ENCODE results near the gene CACNB1. TPM values are rescaled to one million over a fixed set of nuclear protein-coding genes. Genes with fewer than 3 reads are reported as not detected.
"Not testable (repeated sequence)": the region's sequence is repeated elsewhere in the genome, so short reads cannot be mapped to it uniquely, and the experiment has no call there.

Gene CACNB1
- total RNA-seq, 1 experiment from 2014 or later = 20.0 TPM

DNA sequence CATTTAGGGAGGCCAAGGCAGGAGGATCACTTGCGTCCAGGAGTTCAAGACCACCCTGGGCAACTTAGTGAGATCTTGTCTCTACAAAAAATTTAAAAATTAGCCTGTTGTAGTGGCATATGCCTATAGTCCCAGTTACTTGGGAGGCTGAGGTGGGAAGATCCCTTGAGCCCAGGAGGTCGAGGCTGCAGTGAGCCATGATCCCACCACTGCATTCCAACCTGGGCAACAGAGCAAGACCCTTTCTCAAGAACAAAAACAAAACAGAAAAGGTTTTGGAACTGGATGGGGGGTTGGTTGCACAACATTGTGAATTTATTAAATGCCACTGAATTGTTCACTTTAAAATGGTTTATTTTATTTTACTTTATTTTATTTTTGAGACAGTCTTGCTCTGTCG, 67.3 kb downstream of the CACNB1 start:
- DNase-seq = no peak
- Histone ChIP-seq H3K79me1 (ENCODE audit: insufficient read depth, low read depth, low read length, poor library complexity, severe bottlenecking) (no peaks in the 10 kb centered on the region), H4K5ac (ENCODE audit: insufficient read length, low read depth, low read length) (no peak overlapping the region), H3K4me1 (ENCODE audit: insufficient read depth, low read length) (no peaks in the 10 kb centered on the region; the same call in 1 of the 2 replicates), H4K91ac (ENCODE audit: insufficient read length, low read depth, low read length) (no peak overlapping the region), H3K27me3 (ENCODE audit: insufficient read depth, low read length) (no peaks in the 10 kb centered on the region), H4K8ac (replicated peaks; ENCODE audit: insufficient read length, low read depth, low read length) (no peak overlapping the region), H3K14ac (ENCODE audit: insufficient read depth, low read length) (no peak overlapping the region), H2AFZ (ENCODE audit: low read length) (no peak overlapping the region), H3K79me2 (ENCODE audit: insufficient read depth, low read length) (no peaks in the 10 kb centered on the region), H3K9ac (ENCODE audit: extremely low read depth, insufficient read length, low read length) (no peak overlapping the region), H2BK15ac (ENCODE audit: low read depth, low read length) (no peak overlapping the region), H3K27ac (ENCODE audit: insufficient read length, low read depth, low read length) (no peak overlapping the region), H3K4me2 (ENCODE audit: insufficient read depth, insufficient read length, low read length) (no peak overlapping the region), H3K23me2 (ENCODE audit: insufficient read length, low read depth, low read length, poor library complexity, severe bottlenecking) (no peaks in the 10 kb centered on the region), H3T11ph (ENCODE audit: low read length) (no peak overlapping the region), H3K4ac (ENCODE audit: low read depth, low read length) (no peak overlapping the region), H2BK20ac (ENCODE audit: low read depth, low read length, poor library complexity, severe bottlenecking) (no peak overlapping the region), H4K20me1 (ENCODE audit: control insufficient read depth, insufficient read depth, insufficient read length) (no peaks in the 10 kb centered on the region), H2AK5ac (ENCODE audit: insufficient read length, low read length) (no peak overlapping the region), H3K23ac (ENCODE audit: insufficient read length, low read depth, low read length) (no peak overlapping the region), H2BK12ac (ENCODE audit: insufficient read length, low read depth, low read length) (no peak overlapping the region), H2BK120ac (ENCODE audit: low read depth, low read length, poor library complexity, severe bottlenecking) (no peak overlapping the region), H3K56ac (ENCODE audit: insufficient read length, low read depth, low read length) (no peak overlapping the region), H2BK5ac (ENCODE audit: insufficient read length, low read length) (no peak overlapping the region), H3K18ac (ENCODE audit: insufficient read length, low read depth, low read length) (no peak overlapping the region), H3K9me3 (ENCODE audit: control insufficient read depth, low read depth, low read length) (no peaks in the 10 kb centered on the region)
- WGBS (ENCODE audit: extremely low coverage, insufficient read length, low lambda C conversion rate) = no CpG with 5 or more reads among the region's 3 CpGs
- no peak overlapping the region for H3K4me3 Mint-ChIP-seq
- peaks cover 7% of the 10 kb centered on the region for H3K27me3 Mint-ChIP-seq (ENCODE audit: low read depth)
- H3K4me1 Mint-ChIP-seq = peaks cover 8 to 9% of the 10 kb centered on the region in 2 experiments; a peak in 3 of 4 replicates
- H3K36me3 Mint-ChIP-seq (ENCODE audit: insufficient read depth in 1 of 3, low read depth in 3 of 3) = no peaks in the 10 kb centered on the region; a peak in 2 of 7 replicates
- TF ChIP-seq, protein P1, sequence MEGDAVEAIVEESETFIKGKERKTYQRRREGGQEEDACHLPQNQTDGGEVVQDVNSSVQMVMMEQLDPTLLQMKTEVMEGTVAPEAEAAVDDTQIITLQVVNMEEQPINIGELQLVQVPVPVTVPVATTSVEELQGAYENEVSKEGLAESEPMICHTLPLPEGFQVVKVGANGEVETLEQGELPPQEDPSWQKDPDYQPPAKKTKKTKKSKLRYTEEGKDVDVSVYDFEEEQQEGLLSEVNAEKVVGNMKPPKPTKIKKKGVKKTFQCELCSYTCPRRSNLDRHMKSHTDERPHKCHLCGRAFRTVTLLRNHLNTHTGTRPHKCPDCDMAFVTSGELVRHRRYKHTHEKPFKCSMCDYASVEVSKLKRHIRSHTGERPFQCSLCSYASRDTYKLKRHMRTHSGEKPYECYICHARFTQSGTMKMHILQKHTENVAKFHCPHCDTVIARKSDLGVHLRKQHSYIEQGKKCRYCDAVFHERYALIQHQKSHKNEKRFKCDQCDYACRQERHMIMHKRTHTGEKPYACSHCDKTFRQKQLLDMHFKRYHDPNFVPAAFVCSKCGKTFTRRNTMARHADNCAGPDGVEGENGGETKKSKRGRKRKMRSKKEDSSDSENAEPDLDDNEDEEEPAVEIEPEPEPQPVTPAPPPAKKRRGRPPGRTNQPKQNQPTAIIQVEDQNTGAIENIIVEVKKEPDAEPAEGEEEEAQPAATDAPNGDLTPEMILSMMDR (conservative IDR thresholded peaks at IDR 0.05) = no peak
- no peaks in the 10 kb centered on the region for H3K9me3 Mint-ChIP-seq
- H3K27ac Mint-ChIP-seq = no peak overlapping the region; a peak in 1 of 7 replicates

DNA sequence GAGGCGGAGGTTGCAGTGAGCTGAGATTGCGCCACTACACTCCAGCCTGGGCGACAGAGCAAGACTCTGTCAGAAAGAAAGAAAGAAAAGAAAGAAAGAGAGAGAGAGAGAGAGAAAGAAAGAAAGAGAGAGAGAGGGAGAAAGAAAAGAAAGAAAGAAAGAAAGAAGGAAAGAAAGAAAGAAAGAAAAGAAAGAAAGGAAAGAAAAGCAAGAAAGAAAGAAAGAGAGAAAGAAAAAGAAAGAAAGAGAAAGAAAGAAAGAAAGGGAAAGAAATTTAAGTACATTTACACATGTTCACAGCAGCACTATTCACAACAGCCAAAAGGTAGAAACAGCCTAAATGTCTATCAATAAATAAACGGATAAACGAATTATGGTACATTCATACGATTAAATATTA, 67.9 kb downstream of the CACNB1 start:
- H3K4me2 ChIP-seq (ENCODE audit: insufficient read depth, insufficient read length, low read length); H4K20me1 ChIP-seq (ENCODE audit: control insufficient read depth, insufficient read depth, insufficient read length); H3K56ac ChIP-seq (ENCODE audit: insufficient read length, low read depth, low read length); H3K36me3 Mint-ChIP-seq (ENCODE audit: insufficient read depth in 1 of 3, low read depth in 3 of 3); H4K5ac ChIP-seq (ENCODE audit: insufficient read length, low read depth, low read length); H3K27ac Mint-ChIP-seq; H3K4me1 ChIP-seq (ENCODE audit: insufficient read depth, low read length); H2BK12ac ChIP-seq (ENCODE audit: insufficient read length, low read depth, low read length); H3K4me1 Mint-ChIP-seq; H2BK120ac ChIP-seq (ENCODE audit: low read depth, low read length, poor library complexity, severe bottlenecking); H3K9me3 Mint-ChIP-seq; H3K27me3 ChIP-seq (ENCODE audit: insufficient read depth, low read length); H3K9me3 ChIP-seq (ENCODE audit: control insufficient read depth, low read depth, low read length); H2BK5ac ChIP-seq (ENCODE audit: insufficient read length, low read length); H3K23me2 ChIP-seq (ENCODE audit: insufficient read length, low read depth, low read length, poor library complexity, severe bottlenecking); H3K9ac ChIP-seq (ENCODE audit: extremely low read depth, insufficient read length, low read length); H4K8ac ChIP-seq (replicated peaks; ENCODE audit: insufficient read length, low read depth, low read length); H3K4me3 Mint-ChIP-seq; H2AFZ ChIP-seq (ENCODE audit: low read length); H3K27ac ChIP-seq (ENCODE audit: insufficient read length, low read depth, low read length); H3K4ac ChIP-seq (ENCODE audit: low read depth, low read length); H2AK5ac ChIP-seq (ENCODE audit: insufficient read length, low read length); H3T11ph ChIP-seq (ENCODE audit: low read length); H3K18ac ChIP-seq (ENCODE audit: insufficient read length, low read depth, low read length); DNase-seq; H3K14ac ChIP-seq (ENCODE audit: insufficient read depth, low read length); H3K23ac ChIP-seq (ENCODE audit: insufficient read length, low read depth, low read length); H3K79me2 ChIP-seq (ENCODE audit: insufficient read depth, low read length); H2BK15ac ChIP-seq (ENCODE audit: low read depth, low read length); H3K79me1 ChIP-seq (ENCODE audit: insufficient read depth, low read depth, low read length, poor library complexity, severe bottlenecking); H3K27me3 Mint-ChIP-seq (ENCODE audit: low read depth); H2BK20ac ChIP-seq (ENCODE audit: low read depth, low read length, poor library complexity, severe bottlenecking); H4K91ac ChIP-seq (ENCODE audit: insufficient read length, low read depth, low read length): not testable (repeated sequence)
- no CpG with 5 or more reads among the region's 6 CpGs for WGBS (ENCODE audit: extremely low coverage, insufficient read length, low lambda C conversion rate)

Data from H9 (cell line).